ENCODE measurements around the gene RPL13.

RPL13 gene

DNA sequence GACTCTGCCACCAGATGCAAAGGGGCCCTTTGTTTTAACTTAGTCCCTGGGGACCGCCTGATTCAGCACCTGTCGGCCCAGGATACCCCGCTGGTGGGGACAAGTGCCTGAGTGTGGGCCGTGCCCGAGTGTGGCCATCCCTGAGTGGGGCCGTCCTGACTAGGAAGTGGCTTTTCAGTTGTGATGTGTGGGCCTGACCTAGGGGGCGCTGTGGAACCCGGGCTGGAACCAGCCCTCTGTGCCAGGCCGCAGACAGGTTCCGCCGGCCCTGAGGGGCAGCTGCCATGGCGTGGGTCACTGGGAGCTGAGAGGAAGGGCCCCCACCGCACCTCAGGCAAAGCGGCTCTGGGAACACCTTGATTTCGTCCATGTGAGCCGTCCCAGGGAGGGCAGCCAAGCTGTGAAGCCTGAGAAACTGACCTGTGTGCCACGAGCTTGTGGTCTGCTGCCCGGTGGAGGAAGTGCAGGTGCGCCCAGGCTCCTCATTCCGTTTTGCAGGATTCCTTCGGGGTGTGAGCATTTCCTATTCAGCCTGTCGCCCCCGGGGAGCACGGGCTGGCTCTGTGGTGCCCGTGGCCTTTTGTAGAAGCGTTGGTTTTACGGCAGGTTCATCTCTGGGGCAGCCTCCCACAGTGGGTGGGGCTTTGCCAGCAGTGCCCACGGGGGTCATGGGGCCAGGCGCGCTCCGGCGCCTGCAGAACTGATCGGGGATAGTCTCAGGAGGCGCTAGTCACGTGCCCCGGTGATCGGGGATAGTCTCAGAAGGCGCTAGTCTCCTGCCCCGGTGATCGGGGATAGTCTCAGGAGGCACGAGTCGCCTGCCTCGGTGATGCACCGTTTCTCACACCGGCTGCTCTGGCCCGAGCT lies 5.3 kb downstream of the RPL13 start:
- peak; percentile 25 for TF ChIP-seq POLR2AphosphoS5 (IDR thresholded peaks at IDR 0.05; ENCODE audit: low read depth, low read length)
- no peak for TF ChIP-seq FOXP2 (optimal IDR thresholded peaks at IDR 0.05; ENCODE audit: borderline replicate concordance, extremely low read depth, extremely low read length, insufficient read depth)

- TF ChIP-seq SIN3A (IDR thresholded peaks at IDR 0.05; ENCODE audit: borderline replicate concordance, insufficient read depth, low read length) (no peak), POLR2AphosphoS5 (IDR thresholded peaks at IDR 0.05; ENCODE audit: low read depth, low read length) (no peak), FOXP2 (optimal IDR thresholded peaks at IDR 0.05; ENCODE audit: borderline replicate concordance, extremely low read depth, extremely low read length, insufficient read depth) (no peak), TAF1 (IDR thresholded peaks at IDR 0.05; ENCODE audit: borderline replicate concordance, insufficient read depth, low read length) (no peak)
- TF ChIP-seq, protein P1, sequence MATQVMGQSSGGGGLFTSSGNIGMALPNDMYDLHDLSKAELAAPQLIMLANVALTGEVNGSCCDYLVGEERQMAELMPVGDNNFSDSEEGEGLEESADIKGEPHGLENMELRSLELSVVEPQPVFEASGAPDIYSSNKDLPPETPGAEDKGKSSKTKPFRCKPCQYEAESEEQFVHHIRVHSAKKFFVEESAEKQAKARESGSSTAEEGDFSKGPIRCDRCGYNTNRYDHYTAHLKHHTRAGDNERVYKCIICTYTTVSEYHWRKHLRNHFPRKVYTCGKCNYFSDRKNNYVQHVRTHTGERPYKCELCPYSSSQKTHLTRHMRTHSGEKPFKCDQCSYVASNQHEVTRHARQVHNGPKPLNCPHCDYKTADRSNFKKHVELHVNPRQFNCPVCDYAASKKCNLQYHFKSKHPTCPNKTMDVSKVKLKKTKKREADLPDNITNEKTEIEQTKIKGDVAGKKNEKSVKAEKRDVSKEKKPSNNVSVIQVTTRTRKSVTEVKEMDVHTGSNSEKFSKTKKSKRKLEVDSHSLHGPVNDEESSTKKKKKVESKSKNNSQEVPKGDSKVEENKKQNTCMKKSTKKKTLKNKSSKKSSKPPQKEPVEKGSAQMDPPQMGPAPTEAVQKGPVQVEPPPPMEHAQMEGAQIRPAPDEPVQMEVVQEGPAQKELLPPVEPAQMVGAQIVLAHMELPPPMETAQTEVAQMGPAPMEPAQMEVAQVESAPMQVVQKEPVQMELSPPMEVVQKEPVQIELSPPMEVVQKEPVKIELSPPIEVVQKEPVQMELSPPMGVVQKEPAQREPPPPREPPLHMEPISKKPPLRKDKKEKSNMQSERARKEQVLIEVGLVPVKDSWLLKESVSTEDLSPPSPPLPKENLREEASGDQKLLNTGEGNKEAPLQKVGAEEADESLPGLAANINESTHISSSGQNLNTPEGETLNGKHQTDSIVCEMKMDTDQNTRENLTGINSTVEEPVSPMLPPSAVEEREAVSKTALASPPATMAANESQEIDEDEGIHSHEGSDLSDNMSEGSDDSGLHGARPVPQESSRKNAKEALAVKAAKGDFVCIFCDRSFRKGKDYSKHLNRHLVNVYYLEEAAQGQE (IDR thresholded peaks at IDR 0.05; ENCODE audit: insufficient read depth in 1 of 2, low read depth in 2 of 2, low read length in 2 of 2), result no peak
Measured at GRCh38 chr16:89567656-89568594, 7.4 kb downstream of the RPL13 start.

- TF ChIP-seq POLR2AphosphoS5 (IDR thresholded peaks at IDR 0.05; ENCODE audit: low read depth, low read length) (no peak), TAF1 (IDR thresholded peaks at IDR 0.05; ENCODE audit: borderline replicate concordance, insufficient read depth, low read length) (no peak), SIN3A (IDR thresholded peaks at IDR 0.05; ENCODE audit: borderline replicate concordance, insufficient read depth, low read length) (no peak), FOXP2 (optimal IDR thresholded peaks at IDR 0.05; ENCODE audit: borderline replicate concordance, extremely low read depth, extremely low read length, insufficient read depth) (no peak)
Measured at GRCh38 chr16:89569506-89570341, 9.2 kb downstream of the RPL13 start.

GRCh38 chr16:89570342-89570923 lies 10.0 kb downstream of the RPL13 start:
- TF ChIP-seq FOXP2 (optimal IDR thresholded peaks at IDR 0.05; ENCODE audit: borderline replicate concordance, extremely low read depth, extremely low read length, insufficient read depth) (no peak), POLR2AphosphoS5 (IDR thresholded peaks at IDR 0.05; ENCODE audit: low read depth, low read length) (no peak), SIN3A (IDR thresholded peaks at IDR 0.05; ENCODE audit: borderline replicate concordance, insufficient read depth, low read length) (no peak), TAF1 (IDR thresholded peaks at IDR 0.05; ENCODE audit: borderline replicate concordance, insufficient read depth, low read length) (no peak)
- TF ChIP-seq, protein P1 (IDR thresholded peaks at IDR 0.05; ENCODE audit: insufficient read depth in 1 of 2, low read depth in 2 of 2, low read length in 2 of 2), result no peak

DNA sequence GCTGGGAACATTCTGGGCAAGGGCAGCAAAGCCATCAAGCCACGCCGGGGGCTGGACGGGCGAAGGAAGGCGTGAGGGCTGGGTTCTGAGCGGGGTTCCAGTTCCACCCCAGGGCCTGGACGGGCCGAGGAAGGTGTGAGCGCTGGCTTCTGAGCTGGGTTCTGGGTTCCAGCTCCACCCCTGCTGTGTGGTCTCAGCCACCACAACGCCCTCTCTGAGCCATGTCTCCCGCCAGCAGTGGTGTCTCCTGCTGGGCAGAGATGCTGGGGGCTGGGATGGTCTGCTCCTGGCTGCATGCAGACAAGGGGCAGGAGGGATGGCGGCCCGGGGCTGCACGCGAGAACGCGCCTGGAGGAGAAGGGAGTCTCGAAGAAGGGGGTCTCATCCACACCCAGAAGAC lies 11.2 kb downstream of the RPL13 start:
- TF ChIP-seq POLR2AphosphoS5 (IDR thresholded peaks at IDR 0.05; ENCODE audit: low read depth, low read length) (no peak), SIN3A (IDR thresholded peaks at IDR 0.05; ENCODE audit: borderline replicate concordance, insufficient read depth, low read length) (no peak), FOXP2 (optimal IDR thresholded peaks at IDR 0.05; ENCODE audit: borderline replicate concordance, extremely low read depth, extremely low read length, insufficient read depth) (no peak), TAF1 (IDR thresholded peaks at IDR 0.05; ENCODE audit: borderline replicate concordance, insufficient read depth, low read length) (no peak)
- TF ChIP-seq, protein P1 (IDR thresholded peaks at IDR 0.05; ENCODE audit: insufficient read depth in 1 of 2, low read depth in 2 of 2, low read length in 2 of 2), result no peak

All from PFSK-1 (cell line).